Cardiac septum (tissue), 1 donor: ENCODE data around the gene PLEKHH3. TPM values are rescaled to one million over a fixed set of nuclear protein-coding genes. Genes with fewer than 3 reads are reported as not detected.

ENCODE experiments used
- DNase-seq: peaks from one replicate; pipeline ENCODE4 v3.0.0-alpha.2; 2020; ENCODE audit warnings: low spot score
- intact Hi-C: fragments of 100-400 bp; cut with DNase I; formaldehyde crosslinking; loops from one replicate; pipeline ENCODE4 v1.14.0; 2022
- long read RNA-seq: library from polyadenylated mRNA; unstranded; transcript quantifications from one replicate; pipeline ENCODE4 v2.0.0, GENCODE V29; 2021
- total RNA-seq: library from RNA; stranded (reverse); fragmentation: NEBNext Ultra II Directional; extraction: Animal tissue kit (Norgen Biotek cat#: 25700); gene quantifications from one replicate; pipeline ENCODE4 v1.2.1, GENCODE V29; 2021
- donor health status: DM: no; HTN: no; CAD: no.

The PLEKHH3 gene
- total RNA-seq: 20.2 TPM
- long read RNA-seq, transcript PLEKHH3-205 (13 exons, 2,640 nt): minor isoform, 6 of 54 reads
- long read RNA-seq, transcript PLEKHH3-204 (13 exons, 2,983 nt): major isoform, 9 of 54 reads
- long read RNA-seq, transcript PLEKHH3-201 (13 exons, 2,987 nt): minor isoform, 6 of 54 reads
- long read RNA-seq, partial matches to known transcripts: 21 of 54 reads
- long read RNA-seq, other reads (novel, unspliced or antisense): 12 of 54 reads

- intact Hi-C loops: no loop called here
- DNase-seq: no peak
These were observed at the start of gene PLEKHH3 for GRCh38 chr17:42676424-42677011. TSS of gene PLEKHH3 (minus strand) at chr17:42676994. CDS start at chr17:42676563, 431 bp downstream.

GRCh38 chr17:42725143-42725542 lies 48.3 kb upstream of the PLEKHH3 start:
- intact Hi-C loops: loop anchor here (10.0 kb wide), 1 partner anchor 210 kb away; no protein-coding TSS in a partner anchor

GRCh38 chr17:42723636-42724035 lies 46.8 kb upstream of the PLEKHH3 start:
- no peak for DNase-seq
- intact Hi-C loops: loop anchor here (5.0 to 10.0 kb wide), 2 partner anchors 99 to 211 kb away; partner anchors contain the start of gene BECN1

More at GRCh38 chr17:42725143-42725542, 48.3 kb upstream of the PLEKHH3 start:
- no peak for DNase-seq

- intact Hi-C loops: loop anchor here (1.0 to 10.0 kb wide), 3 partner anchors 42 to 214 kb away; partner anchors contain the start of gene BECN1
- no peak for DNase-seq
These were observed 44.3 kb upstream of the PLEKHH3 start for GRCh38 chr17:42720996-42721583.

GRCh38 chr17:42709561-42709960 lies 32.8 kb upstream of the PLEKHH3 start:
- no peak for DNase-seq
- intact Hi-C loops: no loop called here

- intact Hi-C loops: no loop called here
- DNase-seq: no peak
These were observed 31.8 kb upstream of the PLEKHH3 start for GRCh38 chr17:42708588-42708987.

- intact Hi-C loops: no loop called here
- no peak for DNase-seq
These were observed 29.9 kb upstream of the PLEKHH3 start for GRCh38 chr17:42706732-42707131.

- DNase-seq: peak; percentile 35
- intact Hi-C loops: no loop called here
These were observed 28.2 kb upstream of the PLEKHH3 start for GRCh38 chr17:42704837-42705494.

GRCh38 chr17:42704490-42704836 lies 27.7 kb upstream of the PLEKHH3 start:
- intact Hi-C loops: no loop called here
- DNase-seq: peak; percentile 14

- no peak for DNase-seq
- intact Hi-C loops: no loop called here
These were observed 25.7 kb upstream of the PLEKHH3 start for GRCh38 chr17:42702446-42702845.

GRCh38 chr17:42700586-42701289 lies 23.9 kb upstream of the PLEKHH3 start:
- intact Hi-C loops: no loop called here
- peak; percentile 51 for DNase-seq

GRCh38 chr17:42699415-42699740 lies 22.6 kb upstream of the PLEKHH3 start:
- intact Hi-C loops: no loop called here
- no peak for DNase-seq

- DNase-seq: peak; percentile 66
- intact Hi-C loops: no loop called here
These were observed 22.1 kb upstream of the PLEKHH3 start for GRCh38 chr17:42698736-42699414.

- DNase-seq: peak; percentile 51
- intact Hi-C loops: no loop called here
These were observed 20.5 kb upstream of the PLEKHH3 start for GRCh38 chr17:42697108-42697811.

GRCh38 chr17:42695500-42695899 lies 18.7 kb upstream of the PLEKHH3 start:
- DNase-seq: peak; percentile 41
- intact Hi-C loops: no loop called here

- no peak for DNase-seq
- intact Hi-C loops: no loop called here
These were observed 17.7 kb upstream of the PLEKHH3 start for GRCh38 chr17:42694524-42694923.

- DNase-seq: no peak
- intact Hi-C loops: no loop called here
These were observed 15.7 kb upstream of the PLEKHH3 start for GRCh38 chr17:42692489-42692888.

- intact Hi-C loops: no loop called here
- DNase-seq: no peak
These were observed 14.3 kb upstream of the PLEKHH3 start for GRCh38 chr17:42691021-42691545.

GRCh38 chr17:42690596-42690995 lies 13.8 kb upstream of the PLEKHH3 start:
- DNase-seq: no peak
- intact Hi-C loops: no loop called here
